ENCODE data around the gene EVL.

EVL gene

GRCh38 chr14:100085462-100085861 lies 20.2 kb downstream of the EVL start:
- DNase-seq (ENCODE audit: low read depth) = no peak

- no peak for DNase-seq (ENCODE audit: low read depth)
Measured at GRCh38 chr14:100086361-100086760, 21.1 kb downstream of the EVL start.

GRCh38 chr14:100088226-100088625 lies 23.0 kb downstream of the EVL start:
- no peak for DNase-seq (ENCODE audit: low read depth)

GRCh38 chr14:100091386-100091785 lies 26.2 kb downstream of the EVL start:
- no peak for DNase-seq (ENCODE audit: low read depth)

GRCh38 chr14:100092832-100093231 lies 27.6 kb downstream of the EVL start:
- DNase-seq (ENCODE audit: low read depth) = no peak

- no peak for DNase-seq (ENCODE audit: low read depth)
Measured at GRCh38 chr14:100093319-100093718, 28.1 kb downstream of the EVL start.

- no peak for DNase-seq (ENCODE audit: low read depth)
Measured at GRCh38 chr14:100096656-100097055, 31.4 kb downstream of the EVL start.

GRCh38 chr14:100098171-100098570 lies 32.9 kb downstream of the EVL start:
- no peak for DNase-seq (ENCODE audit: low read depth)

GRCh38 chr14:100100032-100100703 lies 34.9 kb downstream of the EVL start:
- DNase-seq (ENCODE audit: low read depth) = no peak

GRCh38 chr14:100102156-100102785 lies 37.0 kb downstream of the EVL start:
- no peak for DNase-seq (ENCODE audit: low read depth)

- no peak for DNase-seq (ENCODE audit: low read depth)
Measured at GRCh38 chr14:100103250-100104005, 38.2 kb downstream of the EVL start.

- no peak for DNase-seq (ENCODE audit: low read depth)
Measured at GRCh38 chr14:100104006-100104352, 38.8 kb downstream of the EVL start.

- DNase-seq (ENCODE audit: low read depth) = no peak
Measured at GRCh38 chr14:100104523-100105300, 39.5 kb downstream of the EVL start.

- no peak for DNase-seq (ENCODE audit: low read depth)
Measured at GRCh38 chr14:100105357-100106169, 40.3 kb downstream of the EVL start.

- DNase-seq (ENCODE audit: low read depth) = no peak
Measured at GRCh38 chr14:100106250-100107112, 41.3 kb downstream of the EVL start.

GRCh38 chr14:100107236-100107635 lies 42.0 kb downstream of the EVL start:
- DNase-seq (ENCODE audit: low read depth) = no peak

GRCh38 chr14:100108042-100108825 lies 43.0 kb downstream of the EVL start:
- peak; percentile 74 for DNase-seq (ENCODE audit: low read depth)

- DNase-seq (ENCODE audit: low read depth) = no peak
Measured at GRCh38 chr14:100108840-100109593, 43.8 kb downstream of the EVL start.

- no peak for DNase-seq (ENCODE audit: low read depth)
Measured at GRCh38 chr14:100109594-100109955, 44.4 kb downstream of the EVL start.

Measured in stimulated activated CD8-positive, alpha-beta memory T cell treated with anti-CD3 and anti-CD28 coated beads, Interleukin-12 subunit alpha, Interleukin-12 subunit beta, amount 100 ng/mL, for 4 hours (primary cell).